Superior temporal gyrus (tissue), 1 donor: ENCODE measurements around the gene PPP3R1.
"Not testable (repeated sequence)": the region's sequence is repeated elsewhere in the genome, so short reads cannot be mapped to it uniquely, and the experiment has no call there.

ENCODE experiments used
- DNase-seq: peaks from one replicate; pipeline ENCODE4 v3.0.0-alpha.2; 2016; ENCODE audit errors: extremely low spot score

PPP3R1 gene

DNA sequence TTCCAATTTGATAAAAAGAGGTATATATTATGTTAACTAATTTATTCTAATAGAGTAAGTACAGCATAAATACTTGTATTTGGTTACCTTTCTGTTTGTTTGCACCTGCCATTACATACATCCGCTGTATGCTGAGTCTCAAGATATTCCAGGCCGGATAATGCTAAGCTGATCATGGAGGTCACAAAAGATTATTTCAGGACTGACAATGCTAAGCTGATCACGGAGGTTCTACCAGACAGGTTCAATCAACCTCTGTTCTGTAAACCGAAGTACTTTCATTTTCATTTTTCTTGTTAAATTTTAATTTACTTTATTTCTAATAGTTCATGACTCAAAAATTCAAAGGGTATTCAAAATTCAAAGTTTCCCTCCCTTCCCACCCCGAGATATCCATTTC, 63.5 kb downstream of the PPP3R1 start:
- no peak for DNase-seq

DNA sequence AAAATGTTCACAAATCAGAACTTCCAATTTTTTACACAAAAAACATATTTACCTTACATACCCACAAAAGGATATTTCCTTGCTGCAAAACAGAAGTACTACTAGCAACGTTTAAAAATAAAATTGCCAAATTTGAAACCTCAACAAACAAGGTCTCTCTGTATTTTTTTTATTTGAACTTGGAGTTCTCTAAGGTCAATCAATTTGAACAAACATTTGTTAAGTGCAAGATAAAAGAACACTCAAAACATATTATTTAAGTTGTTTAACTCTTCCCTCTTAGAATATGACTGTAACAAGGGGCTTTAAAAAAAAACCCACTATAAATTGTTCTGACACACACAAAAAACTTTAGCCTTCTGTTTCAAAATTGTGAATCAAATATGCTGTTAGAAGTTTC, 65.0 kb downstream of the PPP3R1 start:
- DNase-seq, result no peak

DNA sequence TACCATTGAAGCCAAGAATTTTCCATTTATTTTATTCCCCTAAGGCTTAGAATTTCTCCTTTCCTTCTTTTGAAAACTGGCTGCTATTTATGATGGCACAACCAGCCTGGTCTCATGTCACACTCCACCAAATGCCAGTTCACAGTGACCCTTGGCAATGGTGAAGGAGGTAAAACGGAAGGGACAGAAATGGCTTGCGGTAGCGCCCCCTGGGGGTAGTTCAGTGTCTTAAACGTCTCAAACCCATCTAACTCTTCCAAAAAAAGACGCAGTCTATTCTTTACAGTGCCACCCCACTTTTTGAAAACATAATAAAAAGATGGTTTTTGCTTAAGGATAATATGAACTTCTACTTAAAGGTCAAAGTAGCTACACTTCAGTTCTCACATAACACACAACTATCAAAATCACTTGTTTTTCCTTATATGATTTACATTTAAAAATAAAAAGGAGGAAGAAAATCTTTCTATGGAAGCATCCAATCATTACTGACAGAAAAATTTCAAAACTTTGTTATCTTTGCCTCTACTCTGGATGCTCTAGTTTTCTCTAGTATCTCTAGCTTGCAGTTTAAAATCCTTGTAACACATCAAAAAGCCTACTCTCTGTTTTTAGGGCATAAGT, 66.7 kb downstream of the PPP3R1 start:
- DNase-seq, result no peak

DNA sequence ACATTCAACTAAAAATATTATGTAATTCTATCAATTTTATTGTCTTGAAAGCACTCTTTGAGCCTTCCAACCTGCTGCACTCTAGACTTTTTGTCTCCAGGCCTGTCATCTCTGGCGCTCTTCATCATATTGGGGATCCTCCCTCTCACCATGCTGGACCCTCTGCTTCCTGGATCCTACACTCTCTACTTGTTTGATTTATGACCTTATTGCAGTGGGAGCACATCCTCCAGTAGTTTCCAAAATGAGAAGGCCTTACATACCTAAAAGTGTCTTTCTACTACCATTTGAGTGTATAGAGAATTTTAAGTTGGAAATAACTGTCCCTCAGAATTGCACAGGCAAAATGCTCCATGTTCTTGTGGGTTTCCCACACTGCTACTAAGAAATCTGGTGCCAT, 69.4 kb downstream of the PPP3R1 start:
- DNase-seq, result no peak

DNA sequence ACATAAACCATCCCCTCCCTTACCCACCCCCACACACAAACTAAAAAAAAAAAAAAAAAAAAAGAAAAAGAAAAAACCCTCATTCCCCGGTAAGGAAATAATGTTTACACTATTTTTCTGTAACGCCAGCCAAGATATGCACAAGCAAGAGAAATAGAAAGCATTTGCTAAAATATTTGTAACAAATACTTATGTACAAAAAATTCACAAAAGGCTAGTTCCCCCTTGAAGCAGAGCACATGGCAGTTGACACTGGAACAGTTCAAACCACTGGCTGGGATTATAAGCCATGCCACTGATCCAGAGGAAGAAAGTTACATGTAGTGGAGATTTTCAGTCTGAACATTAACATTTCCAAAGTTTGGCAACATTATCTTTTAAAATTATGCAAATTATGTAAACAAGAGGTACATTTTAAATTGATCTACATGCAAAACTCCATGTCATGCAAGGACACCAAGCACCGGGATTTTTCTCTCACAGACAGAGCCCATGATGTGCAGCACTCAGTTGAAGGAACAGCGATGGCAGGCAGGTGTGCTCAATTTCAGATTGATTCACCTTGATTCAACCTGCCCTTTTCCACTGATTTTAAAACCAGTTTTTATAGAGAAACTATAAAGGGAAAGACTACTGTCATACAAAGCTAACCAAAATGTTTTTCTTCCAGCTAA, 73.2 kb downstream of the PPP3R1 start:
- no peak for DNase-seq

- DNase-seq, result no peak
Observed at GRCh38 chr2:68178432-68178831, 73.9 kb downstream of the PPP3R1 start.

- no peak for DNase-seq
Observed at GRCh38 chr2:68177541-68177940, 74.8 kb downstream of the PPP3R1 start.

- DNase-seq, result no peak
Observed at GRCh38 chr2:68176657-68177056, 75.7 kb downstream of the PPP3R1 start.

DNA sequence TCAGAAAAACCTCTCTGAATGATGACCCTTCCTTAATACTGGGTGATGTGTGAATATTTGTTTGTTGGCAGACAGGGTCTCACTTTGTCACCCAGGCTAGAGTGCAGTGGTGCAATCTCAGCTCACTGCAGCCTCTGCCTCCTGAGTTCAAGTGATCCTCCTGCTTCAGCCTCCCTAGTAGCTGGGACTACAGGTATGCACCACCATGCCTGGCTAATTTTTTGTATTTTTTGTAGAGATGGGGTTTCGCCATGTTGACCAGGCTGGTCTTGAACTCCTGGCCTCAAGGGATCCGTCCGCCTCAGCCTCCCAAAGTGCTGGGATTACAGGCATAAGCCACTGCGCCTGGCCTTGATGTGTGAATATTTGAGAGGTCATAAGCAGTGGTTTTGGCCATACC, 77.1 kb downstream of the PPP3R1 start:
- DNase-seq, result not testable (repeated sequence)

- DNase-seq, result no peak
Observed at GRCh38 chr2:68172990-68173700, 79.2 kb downstream of the PPP3R1 start.

- no peak for DNase-seq
Observed at GRCh38 chr2:68172521-68172920, 79.8 kb downstream of the PPP3R1 start.

- no peak for DNase-seq
Observed at GRCh38 chr2:68171684-68172083, 80.6 kb downstream of the PPP3R1 start.

DNA sequence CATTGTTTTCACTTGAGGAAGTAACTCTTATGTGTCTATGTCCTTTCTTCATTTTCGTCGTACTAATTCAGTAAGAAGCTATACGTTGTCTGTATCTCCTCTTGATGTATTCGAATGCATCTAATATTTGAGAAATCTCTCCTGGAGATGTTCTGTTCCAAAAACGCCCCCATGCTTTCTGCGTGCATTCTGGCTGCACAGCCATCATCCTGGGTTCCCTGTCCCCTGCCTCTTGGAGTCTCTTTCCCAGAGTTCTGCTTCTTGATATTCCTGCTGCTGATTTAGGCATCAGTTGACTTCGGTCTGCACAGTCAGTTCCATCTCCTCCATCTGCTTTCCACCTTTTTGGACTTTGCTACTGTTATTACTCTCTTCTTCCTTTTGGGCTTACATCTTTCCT, 81.2 kb downstream of the PPP3R1 start:
- no peak for DNase-seq

GRCh38 chr2:68169308-68169707, 83.0 kb downstream of the PPP3R1 start:
- no peak for DNase-seq

DNA sequence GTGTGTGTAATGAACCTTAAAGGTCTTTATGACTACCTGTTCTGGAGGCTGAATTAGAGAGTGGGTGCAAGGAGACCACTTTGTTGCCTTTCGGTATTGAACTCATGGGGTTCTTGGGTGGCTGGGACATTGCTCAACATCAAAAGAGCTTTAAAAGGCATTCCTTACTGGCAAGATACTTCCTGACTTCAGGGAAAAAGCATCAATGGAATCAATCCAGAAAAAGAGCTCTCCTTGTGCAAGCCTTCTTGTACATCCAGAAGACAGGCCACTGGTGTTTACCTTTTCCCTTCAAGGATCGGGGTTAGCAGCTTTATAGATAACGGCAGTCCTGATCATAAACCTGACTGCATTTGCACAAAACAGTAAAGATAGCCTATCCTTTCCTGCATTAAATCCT, 85.1 kb downstream of the PPP3R1 start:
- DNase-seq, result no peak

- no peak for DNase-seq
Observed at GRCh38 chr2:68163641-68164040, 88.7 kb downstream of the PPP3R1 start.

- DNase-seq, result no peak
Observed at GRCh38 chr2:68158134-68158447, 94.2 kb downstream of the PPP3R1 start.

GRCh38 chr2:68157402-68158133, 94.8 kb downstream of the PPP3R1 start, which contains the start of gene PNO1:
Gene PNO1 (plus strand): TSS chr2:68157888. CDS start chr2:68157935, 47 bp downstream.
- DNase-seq, result peak; percentile 97

GRCh38 chr2:68157002-68157401, 95.3 kb downstream of the PPP3R1 start:
- no peak for DNase-seq

DNA sequence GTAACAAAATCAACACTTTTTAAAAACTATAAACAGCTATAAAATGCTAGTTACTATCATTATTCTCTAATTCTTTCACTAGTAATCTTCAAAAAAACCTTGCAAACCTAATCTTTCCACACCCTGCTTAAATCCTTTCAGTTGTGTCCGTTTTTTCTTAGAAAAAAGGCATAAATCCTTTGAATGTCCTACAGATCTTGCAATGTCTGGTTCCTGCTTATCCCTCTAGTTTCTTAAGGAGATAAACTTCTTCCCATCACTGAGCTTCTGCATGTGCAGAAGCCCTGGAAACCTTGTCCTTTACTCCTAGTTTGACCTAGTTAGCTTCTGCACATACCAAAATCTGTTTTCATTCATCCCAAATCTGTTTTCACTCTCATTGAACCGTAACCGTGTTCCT, 95.9 kb downstream of the PPP3R1 start:
- DNase-seq, result no peak

- no peak for DNase-seq
Observed at GRCh38 chr2:68155618-68156017, 96.7 kb downstream of the PPP3R1 start.

DNA sequence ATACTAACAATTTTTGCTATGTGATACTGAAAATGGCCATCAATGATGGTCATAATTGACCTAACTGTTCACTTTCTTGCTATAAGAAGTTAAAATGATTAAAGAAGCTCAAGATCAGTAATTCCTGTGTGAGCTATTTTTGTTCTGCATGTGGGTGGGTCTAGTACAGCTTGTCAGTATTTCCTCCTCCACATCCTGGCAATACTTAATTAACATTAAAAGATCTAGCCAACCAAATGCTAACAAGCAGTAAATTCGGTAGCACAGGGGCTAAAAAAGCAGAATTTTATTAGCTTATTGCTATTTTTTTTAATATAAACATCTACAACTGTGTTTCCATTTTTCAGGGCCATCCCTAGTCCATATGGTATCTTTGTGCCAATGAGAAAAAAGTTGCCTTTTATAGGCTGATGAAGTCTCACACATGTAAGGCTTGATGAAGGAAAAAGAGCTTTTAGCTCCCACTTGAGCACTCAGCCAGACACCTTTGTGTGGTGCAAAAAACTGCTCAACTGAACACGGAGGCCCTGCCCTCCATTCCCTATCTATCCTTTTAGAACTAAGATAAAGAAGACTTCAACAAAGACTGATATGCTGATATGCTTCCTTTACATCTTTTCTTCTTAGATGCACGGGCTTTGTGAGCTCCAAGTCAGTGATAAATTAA, 99.5 kb downstream of the PPP3R1 start:
- no peak for DNase-seq
